ENCODE measurements around the gene APOB. TPM values are rescaled to one million over a fixed set of nuclear protein-coding genes. Genes with fewer than 3 reads are reported as not detected.

Gene APOB
- total and polyA plus RNA-seq, 2 of the 13 experiments (the other 11 are each of a cell fraction or from before 2014, with no cell fraction given) = 1,569 to 2,515 TPM

DNA sequence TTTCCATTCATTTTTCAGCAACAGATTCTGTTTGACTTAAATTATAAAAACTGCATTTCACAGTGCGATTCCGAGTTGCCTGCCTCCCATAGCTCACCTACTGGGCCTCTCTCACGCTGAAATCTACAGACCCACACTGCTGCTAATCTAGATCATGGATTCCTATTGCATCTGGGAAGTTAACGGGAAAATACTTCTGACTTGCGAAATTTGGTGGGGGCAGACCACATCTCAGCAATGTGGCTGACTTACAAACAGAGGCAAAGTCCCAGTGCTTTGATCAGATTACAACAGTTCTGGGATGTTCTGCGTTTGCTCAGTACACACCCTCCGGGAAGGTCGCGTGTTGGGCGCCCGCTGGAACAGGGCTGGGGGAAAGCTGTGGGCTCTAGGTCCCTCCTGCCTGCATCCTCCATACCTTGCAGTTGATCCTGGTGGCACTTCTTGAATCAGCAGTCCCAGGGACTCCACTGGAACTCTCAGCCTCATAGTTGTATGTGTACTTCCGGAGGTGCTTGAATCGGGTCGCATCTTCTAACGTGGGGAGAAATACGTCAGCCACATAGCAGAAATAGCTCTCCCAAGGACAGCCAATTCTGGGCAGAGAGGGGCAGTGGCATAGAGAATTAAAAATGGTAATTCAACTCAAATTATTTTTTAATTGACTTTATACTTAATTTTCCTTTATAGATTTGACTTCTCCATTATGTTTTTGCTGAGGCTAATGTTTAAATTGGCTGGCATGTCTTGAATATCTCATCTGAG, 1.7 kb downstream of the APOB start (continued):
- TF ChIP-seq, protein P1, sequence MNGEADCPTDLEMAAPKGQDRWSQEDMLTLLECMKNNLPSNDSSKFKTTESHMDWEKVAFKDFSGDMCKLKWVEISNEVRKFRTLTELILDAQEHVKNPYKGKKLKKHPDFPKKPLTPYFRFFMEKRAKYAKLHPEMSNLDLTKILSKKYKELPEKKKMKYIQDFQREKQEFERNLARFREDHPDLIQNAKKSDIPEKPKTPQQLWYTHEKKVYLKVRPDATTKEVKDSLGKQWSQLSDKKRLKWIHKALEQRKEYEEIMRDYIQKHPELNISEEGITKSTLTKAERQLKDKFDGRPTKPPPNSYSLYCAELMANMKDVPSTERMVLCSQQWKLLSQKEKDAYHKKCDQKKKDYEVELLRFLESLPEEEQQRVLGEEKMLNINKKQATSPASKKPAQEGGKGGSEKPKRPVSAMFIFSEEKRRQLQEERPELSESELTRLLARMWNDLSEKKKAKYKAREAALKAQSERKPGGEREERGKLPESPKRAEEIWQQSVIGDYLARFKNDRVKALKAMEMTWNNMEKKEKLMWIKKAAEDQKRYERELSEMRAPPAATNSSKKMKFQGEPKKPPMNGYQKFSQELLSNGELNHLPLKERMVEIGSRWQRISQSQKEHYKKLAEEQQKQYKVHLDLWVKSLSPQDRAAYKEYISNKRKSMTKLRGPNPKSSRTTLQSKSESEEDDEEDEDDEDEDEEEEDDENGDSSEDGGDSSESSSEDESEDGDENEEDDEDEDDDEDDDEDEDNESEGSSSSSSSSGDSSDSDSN (CRISPR knock-in tag; IDR thresholded peaks at IDR 0.05) = peak; percentile 62
- TF ChIP-seq SPEN (CRISPR knock-in tag; IDR thresholded peaks at IDR 0.05; ENCODE audit: low read depth) (peak; percentile 54; the same call in 1 of the 2 replicates), NCOA5 (CRISPR knock-in tag; IDR thresholded peaks at IDR 0.05) (0 out of 2 replicates have a peak, but pooled peaks have one; percentile 86), ZNF670 (CRISPR knock-in tag; IDR thresholded peaks at IDR 0.05; ENCODE audit: borderline replicate concordance) (peak; percentile 60; the same call in 1 of the 2 replicates), ZNF326 (CRISPR knock-in tag; IDR thresholded peaks at IDR 0.05; ENCODE audit: borderline replicate concordance) (no peak), RARG (CRISPR knock-in tag; IDR thresholded peaks at IDR 0.05; ENCODE audit: low read depth) (0 out of 2 replicates have a peak, but pooled peaks have one; percentile 31), TEAD2 (CRISPR knock-in tag; IDR thresholded peaks at IDR 0.05) (no peak; the same call in 1 of the 2 replicates), ZNF33A (CRISPR knock-in tag; IDR thresholded peaks at IDR 0.05; ENCODE audit: borderline replicate concordance) (no peak), GATAD2A (CRISPR knock-in tag; IDR thresholded peaks at IDR 0.05) (peak; percentile 94), ZNF432 (CRISPR knock-in tag; IDR thresholded peaks at IDR 0.05; ENCODE audit: borderline replicate concordance) (0 out of 2 replicates have a peak, but pooled peaks have one; percentile 22), ZNF83 (CRISPR knock-in tag; IDR thresholded peaks at IDR 0.05; ENCODE audit: borderline replicate concordance) (no peak), ZNF644 (CRISPR knock-in tag; IDR thresholded peaks at IDR 0.05; ENCODE audit: low read depth) (0 out of 2 replicates have a peak, but pooled peaks have one; percentile 11), MZF1 (CRISPR knock-in tag; IDR thresholded peaks at IDR 0.05; ENCODE audit: borderline replicate concordance) (0 out of 2 replicates have a peak, but pooled peaks have one; percentile 62), ZNF292 (CRISPR knock-in tag; IDR thresholded peaks at IDR 0.05; ENCODE audit: borderline replicate concordance, low read depth) (no peak), PTBP1 (IDR thresholded peaks at IDR 0.05; ENCODE audit: low read depth, low read length, poor library complexity, severe bottlenecking) (no peak), ZNF563 (CRISPR knock-in tag; IDR thresholded peaks at IDR 0.05) (0 out of 2 replicates have a peak, but pooled peaks have one; percentile 48), TBP (CRISPR knock-in tag; IDR thresholded peaks at IDR 0.05) (0 out of 2 replicates have a peak, but pooled peaks have one; percentile 45)
- TF ChIP-seq, protein P2, sequence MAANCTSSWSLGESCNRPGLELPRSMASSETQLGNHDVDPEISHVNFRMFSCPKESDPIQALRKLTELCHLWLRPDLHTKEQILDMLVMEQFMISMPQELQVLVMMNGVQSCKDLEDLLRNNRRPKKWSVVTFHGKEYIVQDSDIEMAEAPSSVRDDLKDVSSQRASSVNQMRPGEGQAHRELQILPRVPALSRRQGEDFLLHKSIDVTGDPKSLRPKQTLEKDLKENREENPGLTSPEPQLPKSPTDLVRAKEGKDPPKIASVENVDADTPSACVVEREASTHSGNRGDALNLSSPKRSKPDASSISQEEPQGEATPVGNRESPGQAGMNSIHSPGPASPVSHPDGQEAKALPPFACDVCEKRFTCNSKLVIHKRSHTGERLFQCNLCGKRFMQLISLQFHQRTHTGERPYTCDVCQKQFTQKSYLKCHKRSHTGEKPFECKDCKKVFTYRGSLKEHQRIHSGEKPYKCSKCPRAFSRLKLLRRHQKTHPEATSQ (CRISPR knock-in tag; IDR thresholded peaks at IDR 0.05; ENCODE audit: borderline replicate concordance) = peak; percentile 74
- TF ChIP-seq, protein P3, sequence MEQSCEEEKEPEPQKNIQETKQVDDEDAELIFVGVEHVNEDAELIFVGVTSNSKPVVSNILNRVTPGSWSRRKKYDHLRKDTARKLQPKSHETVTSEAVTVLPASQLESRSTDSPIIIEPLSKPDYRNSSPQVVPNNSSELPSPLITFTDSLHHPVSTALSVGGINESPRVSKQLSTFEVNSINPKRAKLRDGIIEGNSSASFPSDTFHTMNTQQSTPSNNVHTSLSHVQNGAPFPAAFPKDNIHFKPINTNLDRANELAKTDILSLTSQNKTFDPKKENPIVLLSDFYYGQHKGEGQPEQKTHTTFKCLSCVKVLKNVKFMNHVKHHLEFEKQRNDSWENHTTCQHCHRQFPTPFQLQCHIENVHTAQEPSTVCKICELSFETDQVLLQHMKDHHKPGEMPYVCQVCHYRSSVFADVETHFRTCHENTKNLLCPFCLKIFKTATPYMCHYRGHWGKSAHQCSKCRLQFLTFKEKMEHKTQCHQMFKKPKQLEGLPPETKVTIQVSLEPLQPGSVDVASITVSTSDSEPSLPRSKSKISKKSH (CRISPR knock-in tag; IDR thresholded peaks at IDR 0.05; ENCODE audit: borderline replicate concordance) = peak; percentile 81; the same call in 1 of the 2 replicates
- TF ChIP-seq, protein P4, sequence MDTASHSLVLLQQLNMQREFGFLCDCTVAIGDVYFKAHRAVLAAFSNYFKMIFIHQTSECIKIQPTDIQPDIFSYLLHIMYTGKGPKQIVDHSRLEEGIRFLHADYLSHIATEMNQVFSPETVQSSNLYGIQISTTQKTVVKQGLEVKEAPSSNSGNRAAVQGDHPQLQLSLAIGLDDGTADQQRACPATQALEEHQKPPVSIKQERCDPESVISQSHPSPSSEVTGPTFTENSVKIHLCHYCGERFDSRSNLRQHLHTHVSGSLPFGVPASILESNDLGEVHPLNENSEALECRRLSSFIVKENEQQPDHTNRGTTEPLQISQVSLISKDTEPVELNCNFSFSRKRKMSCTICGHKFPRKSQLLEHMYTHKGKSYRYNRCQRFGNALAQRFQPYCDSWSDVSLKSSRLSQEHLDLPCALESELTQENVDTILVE (CRISPR knock-in tag; IDR thresholded peaks at IDR 0.05) = no peak
- TF ChIP-seq, protein P5, sequence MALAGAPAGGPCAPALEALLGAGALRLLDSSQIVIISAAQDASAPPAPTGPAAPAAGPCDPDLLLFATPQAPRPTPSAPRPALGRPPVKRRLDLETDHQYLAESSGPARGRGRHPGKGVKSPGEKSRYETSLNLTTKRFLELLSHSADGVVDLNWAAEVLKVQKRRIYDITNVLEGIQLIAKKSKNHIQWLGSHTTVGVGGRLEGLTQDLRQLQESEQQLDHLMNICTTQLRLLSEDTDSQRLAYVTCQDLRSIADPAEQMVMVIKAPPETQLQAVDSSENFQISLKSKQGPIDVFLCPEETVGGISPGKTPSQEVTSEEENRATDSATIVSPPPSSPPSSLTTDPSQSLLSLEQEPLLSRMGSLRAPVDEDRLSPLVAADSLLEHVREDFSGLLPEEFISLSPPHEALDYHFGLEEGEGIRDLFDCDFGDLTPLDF (CRISPR knock-in tag; IDR thresholded peaks at IDR 0.05) = no peak

Measured in HepG2 (cell line).